Smooth muscle cell (in vitro differentiated cells): ENCODE results near the gene STX2. TPM values are rescaled to one million over a fixed set of nuclear protein-coding genes. Genes with fewer than 3 reads are reported as not detected.

Experiments used
- DNase-seq: peaks from one replicate; lab custom pipeline; 2025; ENCODE audit not compliant: unreplicated experiment; lab: John Stamatoyannopoulos, UW
- H2AFZ ChIP-seq: fragments of 200-600 bp; sonication (generic); 2 replicates; pipeline ENCODE4 v1.6.0; 2016; ENCODE audit warnings: antibody characterized with exemption, low read depth, mild to moderate bottlenecking
- H3F3A ChIP-seq: fragments of 200-600 bp; sonication (generic); 2 replicates; pipeline ENCODE4 v1.6.0; 2017; ENCODE audit warnings: antibody characterized with exemption, low read depth
- H3K27ac ChIP-seq: fragments of 200-600 bp; sonication (generic); 2 replicates; pipeline ENCODE4 v1.5.1; 2016; ENCODE audit warnings: low read depth, mild to moderate bottlenecking
- H3K27me3 ChIP-seq: fragments of 200-600 bp; sonication (generic); 2 replicates; pipeline ENCODE4 v1.6.1; 2016; ENCODE audit warnings: low read depth, mild to moderate bottlenecking
- H3K36me3 ChIP-seq: fragments of 200-600 bp; sonication (generic); 2 replicates; pipeline ENCODE4 v1.5.1; 2016; ENCODE audit warnings: low read depth
- H3K4me1 ChIP-seq: fragments of 200-600 bp; sonication (generic); 2 replicates; pipeline ENCODE4 v1.5.1; 2016; ENCODE audit warnings: low read depth
- H3K4me2 ChIP-seq: fragments of 200-600 bp; sonication (generic); 2 replicates; pipeline ENCODE4 v1.6.0; 2016; ENCODE audit warnings: mild to moderate bottlenecking
- H3K4me3 ChIP-seq: fragments of 200-600 bp; sonication (generic); 2 replicates; pipeline ENCODE4 v1.5.1; 2016; ENCODE audit warnings: mild to moderate bottlenecking
- H3K79me2 ChIP-seq: fragments of 200-600 bp; sonication (generic); 2 replicates; pipeline ENCODE4 v1.6.0; 2016; ENCODE audit warnings: low read depth, mild to moderate bottlenecking
- H3K9ac ChIP-seq: fragments of 200-600 bp; sonication (generic); 2 replicates; pipeline ENCODE4 v1.6.0; 2016; ENCODE audit warnings: low read depth
- H3K9me3 ChIP-seq: fragments of 200-600 bp; sonication (generic); replicated peaks from 2 replicates; pipeline ENCODE4 v1.5.1; 2016; ENCODE audit warnings: low read depth
- H4K20me1 ChIP-seq: fragments of 200-600 bp; sonication (generic); 2 replicates; pipeline ENCODE4 v1.6.0; 2016; ENCODE audit warnings: low read depth
- WGBS: methylation state at CpG from one replicate; pipeline ENCODE4 v1.1.7; 2016; ENCODE audit warnings: low lambda C conversion rate; 5-methylcytosine and 5-hydroxymethylcytosine counted together
- polyA plus RNA-seq: library from polyadenylated mRNA; unstranded; fragments of >200 nt; fragmentation: Nextera tagmentation; extraction: Ambion mirVana; gene quantifications from 2 replicates; pipeline ENCODE4 v1.2.1, GENCODE V29; 2016
- total RNA-seq: library from RNA; depleted of rRNA; stranded (reverse); fragments of >200 nt; gene quantifications from 2 replicates; pipeline ENCODE4 v1.2.3, GENCODE V29; 2014
- TF ChIP-seq, protein P1 (sequence below): fragments of 200-600 bp; sonication (generic); IDR thresholded peaks from 2 replicates; pipeline ENCODE4 v1.5.1; 2017; ENCODE audit warnings: borderline replicate concordance, mild to moderate bottlenecking, antibody characterized with exemption; ENCODE audit not compliant: insufficient read depth, poor library complexity, severe bottlenecking

The STX2 gene
- total and polyA plus RNA-seq, 2 experiments from 2014 or later: 25.3 to 32.8 TPM

DNA sequence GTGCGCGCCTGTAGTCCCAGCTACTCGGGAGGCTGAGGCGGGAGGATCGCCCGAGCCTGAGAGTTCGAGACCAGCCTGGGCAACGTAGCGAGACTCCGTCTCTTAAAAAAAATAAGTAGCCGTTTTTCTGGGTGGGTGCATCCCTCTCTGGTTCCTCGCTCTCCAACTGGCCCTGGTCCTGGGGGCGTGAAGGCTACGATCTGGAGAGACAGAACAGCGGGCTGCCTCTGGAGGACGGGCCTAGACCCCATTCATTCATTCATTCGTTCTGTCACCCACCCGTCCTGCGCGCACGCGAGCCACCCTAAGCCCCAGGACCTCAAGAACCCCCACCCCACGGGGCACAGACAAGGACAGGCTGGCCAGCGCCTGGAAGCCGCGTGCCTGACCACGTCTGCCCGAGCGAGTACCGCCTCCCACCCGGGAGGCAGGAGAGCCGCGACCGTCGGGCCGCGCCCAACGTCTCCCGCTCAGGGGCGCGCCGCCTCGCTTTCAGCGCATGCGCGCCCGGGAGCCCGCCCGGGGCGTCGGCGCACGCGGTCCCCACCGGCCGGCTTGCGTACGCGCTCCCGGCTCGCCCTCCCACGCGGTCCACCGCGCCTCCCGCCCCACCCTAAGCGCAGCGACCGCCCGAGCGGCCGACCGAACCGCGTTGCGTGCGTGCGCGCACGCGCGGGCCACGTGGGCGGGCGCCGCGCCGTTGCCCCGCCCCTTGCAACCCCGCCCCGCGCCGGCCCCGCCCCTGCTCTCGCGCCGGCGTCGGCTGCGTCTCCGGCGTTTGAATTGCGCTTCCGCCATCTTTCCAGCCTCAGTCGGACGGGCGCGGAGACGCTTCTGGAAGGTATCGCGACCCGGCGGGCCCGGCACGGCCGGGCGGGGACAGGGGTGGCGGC lies 32.5 kb upstream of the STX2 start, which contains the start of gene RAN:
RAN (plus strand) TSS at position 781 of the 893 bp plus-strand sequence. CDS start 528 bp downstream, outside the sequence.
- peak within 1 kb of the TSS; percentile 85 for H3K9ac ChIP-seq
- H3K4me1 ChIP-seq: peaks cover 24% of the 10 kb centered on the region
- WGBS: 16% methylated on average over 37 of the region's 118 CpGs
- peak within 1 kb of the TSS; percentile 92 for H3K4me2 ChIP-seq
- TF ChIP-seq, protein P1, sequence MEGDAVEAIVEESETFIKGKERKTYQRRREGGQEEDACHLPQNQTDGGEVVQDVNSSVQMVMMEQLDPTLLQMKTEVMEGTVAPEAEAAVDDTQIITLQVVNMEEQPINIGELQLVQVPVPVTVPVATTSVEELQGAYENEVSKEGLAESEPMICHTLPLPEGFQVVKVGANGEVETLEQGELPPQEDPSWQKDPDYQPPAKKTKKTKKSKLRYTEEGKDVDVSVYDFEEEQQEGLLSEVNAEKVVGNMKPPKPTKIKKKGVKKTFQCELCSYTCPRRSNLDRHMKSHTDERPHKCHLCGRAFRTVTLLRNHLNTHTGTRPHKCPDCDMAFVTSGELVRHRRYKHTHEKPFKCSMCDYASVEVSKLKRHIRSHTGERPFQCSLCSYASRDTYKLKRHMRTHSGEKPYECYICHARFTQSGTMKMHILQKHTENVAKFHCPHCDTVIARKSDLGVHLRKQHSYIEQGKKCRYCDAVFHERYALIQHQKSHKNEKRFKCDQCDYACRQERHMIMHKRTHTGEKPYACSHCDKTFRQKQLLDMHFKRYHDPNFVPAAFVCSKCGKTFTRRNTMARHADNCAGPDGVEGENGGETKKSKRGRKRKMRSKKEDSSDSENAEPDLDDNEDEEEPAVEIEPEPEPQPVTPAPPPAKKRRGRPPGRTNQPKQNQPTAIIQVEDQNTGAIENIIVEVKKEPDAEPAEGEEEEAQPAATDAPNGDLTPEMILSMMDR: no peak
- H3K27ac ChIP-seq: peak within 1 kb of the TSS; percentile 93
- H2AFZ ChIP-seq: peak within 1 kb of the TSS; percentile 77
- peaks cover 25% of the 10 kb centered on the region for H3K79me2 ChIP-seq
- H3K4me3 ChIP-seq: peak within 1 kb of the TSS; percentile 74
- peak; percentile 71 for DNase-seq
- H3K9me3 ChIP-seq: no peaks in the 10 kb centered on the region
- H4K20me1 ChIP-seq: peaks cover 41% of the 10 kb centered on the region
- H3K27me3 ChIP-seq: no peaks in the 10 kb centered on the region
- H3F3A ChIP-seq: peaks cover 32% of the 10 kb centered on the region
- peaks cover 26% of the 10 kb centered on the region for H3K36me3 ChIP-seq

DNA sequence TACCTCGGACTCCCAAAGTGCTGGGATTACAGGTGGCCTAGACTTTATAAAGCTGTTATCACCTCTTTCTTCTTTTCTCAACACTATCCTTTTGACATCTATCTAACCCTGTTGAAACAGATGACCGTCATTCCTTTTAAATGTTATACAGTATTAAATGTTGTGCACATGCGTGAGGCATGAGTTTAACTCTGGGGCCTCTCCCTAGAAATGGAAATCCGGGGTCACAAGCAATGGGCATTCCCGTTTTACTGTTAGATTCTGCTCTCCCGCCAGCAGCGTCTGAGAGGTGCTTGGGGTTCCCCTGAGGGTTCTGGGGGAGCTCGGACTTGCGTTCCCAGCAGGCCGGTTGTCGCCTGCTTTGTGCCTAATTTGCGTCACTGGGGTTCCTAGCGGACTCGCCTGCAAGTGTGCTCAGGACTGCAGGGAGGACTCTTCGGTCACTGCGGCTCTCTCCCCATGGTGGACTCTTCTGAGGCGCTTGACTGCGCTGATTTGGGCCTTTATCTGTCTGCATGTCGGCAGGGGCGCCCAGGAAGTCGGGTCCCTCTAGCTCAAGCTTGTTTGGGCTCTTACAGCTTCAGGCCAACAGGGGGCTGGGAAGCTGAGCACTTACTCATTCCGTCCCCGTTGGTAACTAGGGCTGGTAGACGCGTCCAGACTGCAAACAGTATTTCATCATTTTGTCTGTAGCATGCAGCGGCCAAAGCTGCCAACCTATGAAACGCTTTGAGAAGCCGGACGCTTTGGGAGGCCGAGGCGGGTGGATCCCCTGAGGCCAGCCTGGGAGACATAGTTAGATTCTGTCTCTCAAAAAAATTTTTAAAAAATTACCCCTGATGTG lies 31.6 kb upstream of the STX2 start:
- peaks cover 17% of the 10 kb centered on the region for H3K36me3 ChIP-seq
- peak overlapping the region; percentile 78 for H3K9ac ChIP-seq
- peak overlapping the region; percentile 74 for H3K4me3 ChIP-seq
- H3K9me3 ChIP-seq: no peaks in the 10 kb centered on the region
- H3K27ac ChIP-seq: peak overlapping the region; percentile 93
- no peaks in the 10 kb centered on the region for H3K27me3 ChIP-seq
- peak overlapping the region; percentile 44 for H2AFZ ChIP-seq
- peaks cover 25% of the 10 kb centered on the region for H3F3A ChIP-seq
- peaks cover 32% of the 10 kb centered on the region for H4K20me1 ChIP-seq
- peak overlapping the region; percentile 84 for H3K4me2 ChIP-seq
- peaks cover 24% of the 10 kb centered on the region for H3K4me1 ChIP-seq
- TF ChIP-seq, protein P1: peak; percentile 45
- peak; percentile 45 for DNase-seq
- peaks cover 25% of the 10 kb centered on the region for H3K79me2 ChIP-seq
- 47% methylated on average over 31 of the region's 31 CpGs for WGBS

GRCh38 chr12:130868412-130868811 lies 29.4 kb upstream of the STX2 start:
- H3K27me3 ChIP-seq: no peaks in the 10 kb centered on the region
- no peak overlapping the region for H3K4me3 ChIP-seq
- no peaks in the 10 kb centered on the region for H3K36me3 ChIP-seq
- WGBS: 61% methylated on average over 4 of the region's 4 CpGs
- no peak overlapping the region for H3K4me2 ChIP-seq
- H3F3A ChIP-seq: peaks cover 6% of the 10 kb centered on the region
- DNase-seq: no peak
- H3K4me1 ChIP-seq: peaks cover 6% of the 10 kb centered on the region
- H3K79me2 ChIP-seq: peaks cover 11% of the 10 kb centered on the region
- H4K20me1 ChIP-seq: peaks cover 10% of the 10 kb centered on the region
- H3K27ac ChIP-seq: no peak overlapping the region
- no peaks in the 10 kb centered on the region for H3K9me3 ChIP-seq
- H3K9ac ChIP-seq: no peak overlapping the region
- no peak overlapping the region for H2AFZ ChIP-seq
- TF ChIP-seq, protein P1: no peak
